ENCODE results near the gene LRP3.

LRP3 gene

GRCh38 chr19:33256261-33256660 is 62.1 kb downstream of the LRP3 start:
- H3K36me3 ChIP-seq (ENCODE audit: control insufficient read depth, insufficient read depth, low read length), result no peaks in the 10 kb centered on the region
- H3K9ac ChIP-seq, result no peak overlapping the region
- no peaks in the 10 kb centered on the region for H3K79me2 ChIP-seq
- H3K27ac ChIP-seq, result no peak overlapping the region
- H3K27me3 ChIP-seq (ENCODE audit: control insufficient read depth, insufficient read depth, low read length), result no peaks in the 10 kb centered on the region
- H3K4me3 ChIP-seq (ENCODE audit: low read depth, low read length), result no peak overlapping the region
- no peak for TF ChIP-seq CTCF (IDR thresholded peaks at IDR 0.05)
- no peak overlapping the region for H2AFZ ChIP-seq
- H3K4me2 ChIP-seq (ENCODE audit: low read length), result no peak overlapping the region
- no peaks in the 10 kb centered on the region for H3K9me3 ChIP-seq (ENCODE audit: control insufficient read depth, low read length)
- no peaks in the 10 kb centered on the region for H3K4me1 ChIP-seq

- Histone ChIP-seq H3K27me3 (ENCODE audit: control insufficient read depth, insufficient read depth, low read length) (no peaks in the 10 kb centered on the region), H3K27ac (no peak overlapping the region), H3K36me3 (ENCODE audit: control insufficient read depth, insufficient read depth, low read length) (no peaks in the 10 kb centered on the region), H3K79me2 (no peaks in the 10 kb centered on the region), H3K4me2 (ENCODE audit: low read length) (no peak overlapping the region), H3K9me3 (ENCODE audit: control insufficient read depth, low read length) (no peaks in the 10 kb centered on the region), H3K9ac (no peak overlapping the region), H3K4me1 (no peaks in the 10 kb centered on the region), H2AFZ (no peak overlapping the region), H3K4me3 (ENCODE audit: low read depth, low read length) (no peak overlapping the region)
- TF ChIP-seq CTCF (IDR thresholded peaks at IDR 0.05), result no peak
Measured at GRCh38 chr19:33257828-33258227, 63.7 kb downstream of the LRP3 start.
